Urothelium cell line (cell line): ENCODE measurements around the gene AHCYL2.
"Not testable (repeated sequence)": the region's sequence is repeated elsewhere in the genome, so short reads cannot be mapped to it uniquely, and the experiment has no call there.

Source experiments
- DNase-seq: peaks from one replicate; pipeline ENCODE4 v3.0.0; 2011; ENCODE audit warnings: low spot score, mixed read lengths
- FAIRE-seq: peaks from 2 replicates; lab custom pipeline; 2011; peaks lifted over from hg19 to GRCh38; lab: Jason Lieb, UNC

Gene AHCYL2

DNA sequence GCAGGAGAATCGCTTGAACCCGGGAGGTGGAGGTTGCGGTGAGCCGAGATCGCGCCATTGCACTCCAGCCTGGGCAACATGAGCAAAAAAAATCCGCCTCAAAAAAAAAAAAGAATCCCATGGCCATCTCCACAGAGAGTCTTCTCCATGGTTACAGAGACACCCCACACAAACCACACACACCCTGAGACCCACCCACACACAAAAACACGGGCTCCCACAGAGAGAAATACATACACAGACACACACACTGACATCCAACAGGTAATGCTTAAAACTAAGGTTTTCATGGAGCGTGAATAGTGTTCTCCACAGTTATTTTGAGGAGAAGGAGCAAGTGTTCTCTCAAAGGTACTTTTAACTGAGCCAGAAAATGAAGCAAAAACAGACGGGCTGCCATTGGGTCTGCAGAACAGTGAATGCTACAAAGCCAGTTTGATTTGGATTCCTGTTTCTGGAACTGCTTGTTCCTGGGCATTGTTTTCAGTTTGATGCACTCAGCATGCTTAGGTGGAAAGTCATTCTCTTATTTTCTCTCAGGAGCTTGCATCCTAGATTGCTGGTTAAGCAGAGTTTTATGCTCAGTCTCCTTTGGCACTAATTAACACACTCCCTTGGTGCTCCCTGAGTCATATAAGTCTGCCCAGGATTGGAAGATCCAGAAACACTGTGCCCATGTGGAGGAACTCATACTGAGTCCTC is 15.4 kb downstream of the AHCYL2 start:
- DNase-seq: no peak
- FAIRE-seq: no peak

GRCh38 chr7:129244220-129244619 is 19.4 kb downstream of the AHCYL2 start:
- no peak for FAIRE-seq
- DNase-seq: no peak

- no peak for FAIRE-seq
- no peak for DNase-seq
Observed at GRCh38 chr7:129245533-129245932, 20.7 kb downstream of the AHCYL2 start.

- FAIRE-seq (no peak), DNase-seq (no peak)
Observed at GRCh38 chr7:129247087-129247486, 22.3 kb downstream of the AHCYL2 start.

DNA sequence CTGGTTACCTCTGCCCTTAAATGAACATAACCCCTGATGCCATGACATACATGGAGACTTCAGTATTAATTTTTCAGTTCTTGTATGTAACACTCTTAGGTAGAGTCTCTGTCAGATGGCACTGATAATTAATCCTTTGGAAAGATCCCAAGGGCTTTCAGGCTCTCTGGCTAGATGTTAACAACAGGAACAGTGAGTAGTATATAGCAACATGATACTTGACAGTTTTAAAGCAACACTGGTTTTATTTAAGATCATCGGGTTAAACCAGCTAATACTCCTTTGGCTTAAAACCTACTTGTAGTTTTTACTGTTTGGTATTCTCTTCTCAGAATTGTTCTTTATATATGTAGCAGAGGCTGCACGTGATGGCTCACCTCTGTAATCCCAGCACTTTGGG is 27.3 kb downstream of the AHCYL2 start:
- no peak for DNase-seq
- no peak for FAIRE-seq

DNA sequence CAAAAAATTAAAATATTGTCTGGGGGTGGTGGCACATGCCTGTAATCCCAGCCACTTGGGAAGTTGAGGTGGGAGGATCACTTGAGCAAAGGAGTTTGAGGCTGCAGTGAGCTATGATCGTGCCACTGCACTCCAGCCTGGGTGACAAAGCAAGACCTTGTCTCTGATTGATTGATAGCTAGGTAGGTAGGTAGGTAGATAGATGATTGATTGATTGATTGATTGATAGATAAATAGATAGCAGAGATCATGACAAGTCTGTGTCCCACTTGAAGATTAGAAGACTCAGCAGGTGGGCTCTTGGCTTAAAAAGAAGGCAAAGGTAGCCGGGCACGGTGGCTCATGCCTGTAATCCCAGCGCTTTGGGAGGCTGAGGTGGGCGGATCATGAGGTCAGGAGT is 27.8 kb downstream of the AHCYL2 start:
- DNase-seq, FAIRE-seq: not testable (repeated sequence)

GRCh38 chr7:129255800-129256199 is 31.0 kb downstream of the AHCYL2 start:
- DNase-seq (no peak), FAIRE-seq (no peak)

GRCh38 chr7:129256221-129256620 is 31.4 kb downstream of the AHCYL2 start:
- DNase-seq (no peak), FAIRE-seq (no peak)

GRCh38 chr7:129257168-129257567 is 32.3 kb downstream of the AHCYL2 start:
- DNase-seq (no peak), FAIRE-seq (no peak)

DNA sequence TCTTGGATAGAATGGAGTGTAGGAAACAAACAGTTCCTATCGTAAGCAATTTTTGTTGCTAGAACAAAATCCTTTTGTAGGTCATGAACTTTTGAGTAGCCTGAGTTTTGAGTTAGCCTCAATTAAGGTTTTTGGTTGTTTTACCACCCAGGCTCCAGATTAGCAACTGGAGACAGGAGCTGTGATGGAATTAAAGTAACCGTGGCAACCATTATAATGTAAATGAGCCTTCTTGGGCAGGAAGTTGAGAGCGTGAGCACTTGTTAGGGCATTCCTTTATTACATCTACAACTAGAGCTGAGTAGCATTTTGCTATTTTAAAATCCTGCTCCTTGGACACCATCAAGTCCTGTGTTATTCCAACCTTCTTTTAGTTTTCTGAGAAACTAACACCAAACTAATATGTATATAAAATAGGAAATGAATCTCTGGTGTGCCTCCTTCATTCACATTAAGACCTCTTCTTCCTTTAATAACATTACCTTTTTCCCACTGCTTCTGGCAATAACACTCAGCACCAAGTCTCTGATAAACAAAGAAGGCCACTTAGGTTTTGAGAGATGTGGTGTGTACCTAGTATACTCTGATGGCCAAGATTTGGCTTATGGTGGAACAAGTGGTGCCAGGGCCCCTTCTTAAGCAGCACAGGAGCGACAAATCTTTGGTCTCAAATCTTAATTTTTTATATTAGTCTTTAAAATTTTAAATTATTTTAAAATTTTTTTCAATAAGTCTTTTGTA is 34.0 kb downstream of the AHCYL2 start:
- FAIRE-seq (no peak), DNase-seq (no peak)

- no peak for DNase-seq
- FAIRE-seq: no peak
Observed at GRCh38 chr7:129262324-129262723, 37.5 kb downstream of the AHCYL2 start.

DNA sequence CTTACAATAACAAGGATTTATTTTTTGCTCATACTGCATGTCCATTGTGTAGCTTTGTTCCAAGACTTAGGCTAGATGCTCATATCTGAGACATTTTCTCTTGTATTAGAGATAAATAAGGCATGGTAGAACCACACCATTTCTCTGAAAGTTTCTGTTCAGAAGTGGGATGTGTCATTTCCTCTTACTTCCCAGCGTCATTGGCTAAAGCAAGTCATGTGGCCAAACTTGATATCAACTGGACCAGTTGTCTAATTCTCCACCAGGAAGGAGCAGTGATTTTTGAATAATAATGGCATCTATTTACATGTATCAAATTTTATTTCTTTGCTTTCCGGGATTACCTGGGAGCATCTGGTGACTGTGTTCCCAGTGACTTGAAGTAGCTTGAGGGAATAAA is 38.3 kb downstream of the AHCYL2 start:
- DNase-seq (no peak), FAIRE-seq (no peak)

DNA sequence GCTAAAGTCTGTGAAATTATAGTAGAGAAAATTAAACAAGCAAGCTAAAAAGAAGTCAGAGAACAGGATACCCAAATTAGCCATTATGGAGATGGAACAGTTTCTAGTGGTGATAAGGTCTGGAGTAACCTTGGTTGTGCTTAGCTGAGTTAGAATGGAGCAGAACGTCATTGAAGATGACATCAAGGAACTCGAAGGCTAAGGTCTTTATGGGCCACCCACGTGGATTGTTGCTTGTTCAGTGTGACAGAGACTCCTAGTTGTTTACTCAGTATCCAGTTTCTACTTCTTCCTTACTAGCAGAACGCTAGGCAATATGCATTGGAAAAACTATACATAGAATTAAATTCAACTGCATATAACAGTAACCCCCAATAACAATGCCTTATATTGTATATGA is 39.7 kb downstream of the AHCYL2 start:
- DNase-seq (no peak), FAIRE-seq (no peak)

DNA sequence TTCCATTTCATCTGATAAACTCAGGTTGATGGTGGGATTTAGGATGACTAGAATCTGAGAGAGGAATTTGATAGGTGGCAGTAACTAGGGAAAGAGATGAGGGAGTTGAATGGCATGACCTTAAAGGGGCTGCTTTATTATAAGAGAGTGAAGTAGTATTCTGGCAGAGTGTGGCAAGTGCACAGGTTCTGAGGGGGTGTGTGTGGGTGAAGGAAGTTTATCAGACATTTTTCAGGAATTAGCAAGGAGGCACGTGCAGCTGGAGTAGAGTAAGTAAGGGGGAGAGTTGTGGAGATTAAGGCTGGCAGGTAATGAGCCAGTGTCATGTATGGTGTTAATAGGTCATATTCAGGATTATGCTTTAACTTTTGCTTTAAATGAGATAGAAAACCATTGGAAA is 40.5 kb downstream of the AHCYL2 start:
- no peak for DNase-seq
- no peak for FAIRE-seq

- DNase-seq (no peak), FAIRE-seq (no peak)
Observed at GRCh38 chr7:129266181-129266580, 41.4 kb downstream of the AHCYL2 start.

DNA sequence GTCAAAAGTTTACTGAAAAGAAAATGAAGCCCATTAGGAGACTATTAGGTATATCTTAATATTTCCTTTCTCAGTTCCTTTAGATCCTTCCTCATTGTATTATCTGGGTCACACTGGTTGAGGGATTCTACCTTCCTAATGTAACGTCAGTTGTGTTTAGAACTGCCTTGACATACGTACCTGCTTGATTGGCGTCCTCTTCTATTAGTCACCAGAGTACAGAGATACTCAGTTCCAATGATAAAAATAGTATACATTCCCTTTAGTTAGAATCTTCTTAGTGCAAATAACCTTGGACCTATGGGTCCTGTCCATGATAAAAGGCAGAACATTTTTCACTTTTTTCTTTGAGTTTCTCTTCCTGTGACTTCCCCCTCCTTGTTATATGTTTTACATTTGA is 45.2 kb downstream of the AHCYL2 start:
- no peak for DNase-seq
- FAIRE-seq: no peak

DNA sequence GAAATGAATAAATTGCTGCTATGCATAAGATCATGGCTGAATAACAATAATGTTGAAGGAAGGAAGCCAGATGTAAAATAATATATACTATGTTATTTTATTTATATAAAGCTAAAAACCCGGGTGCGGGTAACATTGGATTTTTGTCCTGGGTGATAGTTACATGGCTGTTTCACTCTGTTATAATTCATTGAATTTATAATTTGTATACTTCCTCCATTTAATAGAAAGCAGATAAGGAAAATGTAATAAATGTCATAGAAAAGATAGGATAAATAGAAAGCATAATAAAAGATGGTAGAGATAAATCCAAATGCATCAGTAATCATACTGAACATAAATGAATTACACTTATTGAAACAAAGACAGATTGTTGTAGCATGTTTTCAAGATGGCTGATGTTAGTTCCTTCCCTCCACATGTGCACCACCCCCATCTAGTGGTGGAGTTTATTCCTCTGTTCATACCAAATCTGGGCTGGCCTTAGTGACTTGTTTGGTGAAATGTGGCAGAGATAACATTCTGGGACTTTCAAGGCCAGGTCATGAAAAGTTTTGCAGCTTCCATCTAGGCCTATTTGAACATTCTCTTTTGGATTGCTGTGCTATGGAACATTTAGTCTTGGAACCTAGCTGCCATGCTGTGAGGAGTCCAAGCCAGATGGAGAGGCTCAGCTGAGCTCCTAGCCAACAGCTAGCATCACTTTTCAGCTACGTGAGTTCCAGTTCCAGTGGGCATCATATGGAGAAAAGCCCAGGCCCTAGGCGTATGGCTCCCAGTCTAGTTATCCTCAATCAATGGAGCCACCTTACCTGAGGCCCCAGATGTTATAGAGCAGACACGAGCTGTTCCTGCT is 46.9 kb downstream of the AHCYL2 start:
- DNase-seq: peak; percentile 26
- no peak for FAIRE-seq

GRCh38 chr7:129273936-129274335 is 49.1 kb downstream of the AHCYL2 start:
- DNase-seq (no peak), FAIRE-seq (no peak)

DNA sequence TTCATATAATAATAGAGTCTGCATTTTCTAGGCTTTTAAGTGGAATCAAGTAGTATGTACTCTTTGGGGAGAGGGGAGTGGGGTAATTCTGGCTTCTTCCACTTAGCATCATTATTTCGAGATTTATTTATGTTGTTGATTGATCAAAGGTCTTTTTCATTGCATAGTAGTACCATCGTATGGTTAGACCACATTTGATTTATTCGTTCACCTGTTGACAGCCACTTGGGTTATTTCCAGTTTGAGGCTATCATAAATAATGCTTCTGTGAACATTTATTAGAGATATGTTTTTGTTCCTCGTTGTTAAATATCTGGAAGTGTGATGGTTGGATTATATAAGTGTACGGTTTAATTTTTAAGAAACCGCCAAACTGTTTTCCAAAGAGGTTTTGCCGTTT is 52.8 kb downstream of the AHCYL2 start:
- no peak for FAIRE-seq
- no peak for DNase-seq

DNA sequence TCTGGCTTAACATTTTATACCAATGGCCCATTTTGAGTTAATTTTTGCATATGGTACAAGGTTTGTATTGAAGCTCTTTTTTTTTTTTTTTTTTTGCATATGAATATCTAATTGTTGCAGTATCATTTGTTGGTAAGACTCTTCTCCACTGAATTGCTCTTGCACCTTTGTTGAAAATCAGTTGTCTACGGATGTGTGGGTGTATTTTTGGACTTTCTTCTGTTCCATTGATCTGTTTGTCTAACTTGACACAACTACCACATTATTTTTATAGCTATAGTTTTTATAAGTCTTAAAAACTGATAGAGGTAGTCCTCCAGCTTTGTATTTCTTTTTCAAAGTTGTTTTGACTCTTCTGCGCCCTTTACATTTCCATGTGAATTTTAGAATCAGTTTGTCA is 53.9 kb downstream of the AHCYL2 start:
- FAIRE-seq: no peak
- DNase-seq: no peak

DNA sequence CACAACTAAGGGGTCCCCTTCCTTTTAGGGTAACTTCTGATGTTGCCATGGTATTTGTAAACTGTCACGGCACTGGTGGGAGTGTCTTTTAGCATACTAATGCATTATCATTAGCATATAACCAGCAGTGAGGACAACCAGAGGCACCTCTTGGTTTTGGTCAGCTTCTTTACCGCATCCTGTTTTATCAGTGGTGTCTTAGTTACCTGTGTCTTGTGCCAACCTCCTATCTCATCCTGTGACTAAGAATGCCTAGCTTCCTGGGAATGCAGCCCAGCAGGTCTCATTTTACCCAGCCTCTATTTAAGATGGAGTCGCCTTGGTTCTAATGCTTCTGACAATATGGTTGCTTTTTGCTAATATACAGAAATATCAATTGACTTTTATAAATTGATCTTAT is 54.9 kb downstream of the AHCYL2 start:
- FAIRE-seq (no peak), DNase-seq (no peak)

DNA sequence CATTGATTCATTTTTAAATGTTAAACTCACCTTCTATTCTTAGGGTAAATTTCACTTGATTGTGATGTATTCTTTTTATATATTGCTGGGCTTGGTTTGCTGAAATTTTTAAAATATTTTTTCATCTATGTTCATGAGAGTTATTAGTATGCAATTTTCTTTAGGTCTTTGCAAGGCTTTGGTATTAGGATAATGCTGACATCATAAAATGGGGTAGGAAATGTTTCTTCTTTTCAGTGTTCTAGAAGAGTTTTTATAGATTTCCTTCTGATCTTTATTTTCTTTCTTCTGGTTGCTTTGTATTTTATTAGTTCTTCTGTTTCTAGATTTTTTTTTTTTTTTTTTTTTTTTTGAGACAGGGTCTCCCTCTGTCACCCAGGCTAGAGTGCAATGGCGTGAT is 56.3 kb downstream of the AHCYL2 start:
- FAIRE-seq: no peak

More for the DNA sequence above, 56.3 kb downstream of the AHCYL2 start:
- no peak for DNase-seq
